Endodermal cell (in vitro differentiated cells): ENCODE results near the gene SLC44A1. TPM values are rescaled to one million over a fixed set of nuclear protein-coding genes. Genes with fewer than 3 reads are reported as not detected.

Experiments
- DNase-seq: peaks from one replicate; pipeline ENCODE4 v3.0.0-alpha.2; 2017
- H3K27ac ChIP-seq: 2 replicates; pipeline ENCODE4 v1.5.1; 2013; ENCODE audit warnings: mild to moderate bottlenecking, low read depth, low read length, moderate library complexity
- H3K27me3 ChIP-seq: 2 replicates; pipeline ENCODE4 v1.6.1; 2013; ENCODE audit warnings: mild to moderate bottlenecking, low read length, moderate library complexity; ENCODE audit not compliant: insufficient read depth, control insufficient read depth, poor library complexity, severe bottlenecking
- H3K36me3 ChIP-seq: 2 replicates; pipeline ENCODE4 v1.7.0; 2013; ENCODE audit warnings: mild to moderate bottlenecking, low read length, moderate library complexity; ENCODE audit not compliant: control insufficient read depth, insufficient read depth
- H3K4me1 ChIP-seq: one replicate; pipeline ENCODE4 v1.7.0; 2013; ENCODE audit warnings: low read length; ENCODE audit not compliant: control insufficient read depth, insufficient read depth
- H3K4me3 ChIP-seq: 2 replicates; pipeline ENCODE4 v1.5.1; 2013; ENCODE audit warnings: mild to moderate bottlenecking, low read length, moderate library complexity
- H3K9ac ChIP-seq: 2 replicates; pipeline ENCODE4 v1.6.1; 2013; ENCODE audit warnings: mild to moderate bottlenecking, low read length, moderate library complexity; ENCODE audit not compliant: poor library complexity, severe bottlenecking; ENCODE audit errors: extremely low read depth
- H3K9me3 ChIP-seq: 2 replicates; pipeline ENCODE4 v1.6.1; 2013; ENCODE audit warnings: mild to moderate bottlenecking, low read length, moderate library complexity; ENCODE audit not compliant: control insufficient read depth
- H3K27ac Mint-ChIP-seq: 2 replicates; pipeline ENCODE4 v1.8.0; 2020; ENCODE audit warnings: mixed read lengths
- H3K27me3 Mint-ChIP-seq: 2 replicates; pipeline ENCODE4 v1.8.0; 2021; ENCODE audit warnings: mild to moderate bottlenecking, mixed read lengths; ENCODE audit not compliant: insufficient read depth
- H3K36me3 Mint-ChIP-seq: 2 replicates; pipeline ENCODE4 v1.8.0; 2020; ENCODE audit warnings: low read depth, mixed read lengths
- H3K4me1 Mint-ChIP-seq: 2 replicates; pipeline ENCODE4 v1.8.0; 2020; ENCODE audit warnings: mixed read lengths
- H3K4me3 Mint-ChIP-seq: 2 replicates; pipeline ENCODE4 v1.8.0; 2020; ENCODE audit warnings: mild to moderate bottlenecking, moderate library complexity, mixed read lengths
- H3K9me3 Mint-ChIP-seq: 2 replicates; pipeline ENCODE4 v1.8.0; 2020; ENCODE audit warnings: mild to moderate bottlenecking, mixed read lengths
- CTCF ChIP-seq: fragments of 200-600 bp; sonication (generic); conservative IDR thresholded peaks from 2 replicates; pipeline ENCODE4 v1.5.0; 2021; ENCODE audit warnings: antibody characterized with exemption, mild to moderate bottlenecking
- WGBS, 2 experiments: methylation state at CpG; one replicate each; pipeline versions ENCODE4 v1.1.5 to v1.1.7; 2013; ENCODE audit warnings: missing lambda C conversion rate in 2 of 2, mixed read lengths in 1 of 2; ENCODE audit not compliant: insufficient coverage in 1 of 2, insufficient read length in 1 of 2; 5-methylcytosine and 5-hydroxymethylcytosine counted together
- total RNA-seq, 2 donors: library from RNA; stranded (reverse); fragmentation: NEBNext Ultra II Directional in 1 of 2; extraction: Animal tissue kit (Norgen Biotek cat#: 25700) in 1 of 2; gene quantifications; 2 replicates in 1 of 2; 3 replicates in 1 of 2; pipeline ENCODE4 v1.2.1, GENCODE V29; 2021

Gene SLC44A1
- total RNA-seq, 2 donors from 2014 or later = 69.7 to 73.4 TPM

GRCh38 chr9:105432247-105432842 lies 187.9 kb downstream of the SLC44A1 start:
- no peaks in the 10 kb centered on the region for H3K36me3 ChIP-seq
- H3K27ac ChIP-seq = no peak overlapping the region
- H3K4me3 ChIP-seq = no peak overlapping the region
- Mint-ChIP-seq H3K4me1 (peaks cover 8% of the 10 kb centered on the region), H3K27ac (no peak overlapping the region), H3K36me3 (peaks cover 6% of the 10 kb centered on the region), H3K27me3 (no peaks in the 10 kb centered on the region), H3K4me3 (no peak overlapping the region), H3K9me3 (peaks cover 26% of the 10 kb centered on the region)
- TF ChIP-seq CTCF = no peak
- peaks cover 28% of the 10 kb centered on the region for H3K9me3 ChIP-seq
- no peak for DNase-seq
- no peaks in the 10 kb centered on the region for H3K27me3 ChIP-seq
- no peak overlapping the region for H3K9ac ChIP-seq
- peaks cover under 1% of the 10 kb centered on the region for H3K4me1 ChIP-seq
- 97 to 100% methylated on average over 1 to 2 of the region's 2 CpGs for WGBS, 2 experiments

DNA sequence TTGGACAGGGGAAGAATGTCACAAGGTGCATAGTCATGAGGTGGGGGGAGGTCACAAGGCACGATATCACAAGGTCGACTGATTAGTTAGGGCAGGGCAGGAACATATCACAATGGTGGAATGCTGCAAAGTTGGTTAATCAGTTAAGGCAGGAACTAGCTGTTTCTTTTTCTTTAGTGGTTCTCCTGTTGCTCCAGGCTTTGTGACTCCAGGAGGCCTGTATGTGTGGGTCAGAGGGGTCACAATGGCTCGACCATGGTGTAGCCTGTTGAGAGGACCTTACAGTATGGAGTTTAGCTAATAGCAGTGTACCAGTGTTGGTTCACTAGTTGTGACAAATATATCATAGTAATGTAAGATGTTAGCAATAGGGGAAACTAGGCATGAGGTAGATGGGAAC lies 191.0 kb downstream of the SLC44A1 start:
- DNase-seq = no peak
- no peaks in the 10 kb centered on the region for H3K27me3 ChIP-seq
- Mint-ChIP-seq H3K4me1 (peaks cover 23% of the 10 kb centered on the region), H3K36me3 (peaks cover 10% of the 10 kb centered on the region), H3K27me3 (no peaks in the 10 kb centered on the region), H3K4me3 (no peak overlapping the region), H3K27ac (no peak overlapping the region), H3K9me3 (peaks cover 42% of the 10 kb centered on the region)
- H3K9ac ChIP-seq = no peak overlapping the region
- TF ChIP-seq CTCF = no peak
- H3K9me3 ChIP-seq = peaks cover 38% of the 10 kb centered on the region
- peak overlapping the region; percentile 70 for H3K4me3 ChIP-seq
- H3K4me1 ChIP-seq = peaks cover 3% of the 10 kb centered on the region
- no peaks in the 10 kb centered on the region for H3K36me3 ChIP-seq
- WGBS, 2 experiments = 84 to 100% methylated on average over 1 to 3 of the region's 3 CpGs
- no peak overlapping the region for H3K27ac ChIP-seq

DNA sequence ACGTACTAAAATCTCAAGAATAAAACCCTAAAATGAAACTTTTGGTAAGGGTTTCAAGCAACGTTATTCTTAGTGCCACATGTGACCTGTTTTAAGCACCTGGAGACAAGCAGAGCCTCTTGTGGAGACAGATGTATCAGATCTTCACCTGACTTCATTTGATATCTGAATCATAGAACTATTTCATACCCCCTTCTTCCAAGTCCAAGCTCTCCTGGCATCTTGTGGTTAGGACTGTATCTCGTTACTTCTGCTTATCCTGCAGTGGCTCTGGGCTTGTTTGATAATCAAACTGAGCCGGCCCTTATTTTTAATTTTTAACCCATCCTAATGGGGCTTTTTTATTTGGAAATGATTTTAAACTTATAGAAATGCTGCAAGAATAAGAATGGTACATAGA lies 192.3 kb downstream of the SLC44A1 start:
- H3K36me3 ChIP-seq = no peaks in the 10 kb centered on the region
- 93 to 94% methylated on average over 2 to 4 of the region's 4 CpGs for WGBS, 2 experiments

More for the DNA sequence above, 192.3 kb downstream of the SLC44A1 start:
- peaks cover 3% of the 10 kb centered on the region for H3K4me1 ChIP-seq
- H3K27me3 Mint-ChIP-seq = no peaks in the 10 kb centered on the region
- H3K4me3 Mint-ChIP-seq = no peak overlapping the region
- peak overlapping the region; percentile 70 for H3K4me3 ChIP-seq
- no peaks in the 10 kb centered on the region for H3K27me3 ChIP-seq
- H3K9me3 Mint-ChIP-seq = peaks cover 42% of the 10 kb centered on the region
- no peak overlapping the region for H3K27ac Mint-ChIP-seq
- TF ChIP-seq CTCF = no peak
- peaks cover 38% of the 10 kb centered on the region for H3K9me3 ChIP-seq
- no peak overlapping the region for H3K27ac ChIP-seq
- no peak for DNase-seq
- H3K4me1 Mint-ChIP-seq = peaks cover 23% of the 10 kb centered on the region
- H3K36me3 Mint-ChIP-seq = peaks cover 10% of the 10 kb centered on the region
- no peak overlapping the region for H3K9ac ChIP-seq
